M059J (cell line): ENCODE measurements around the gene FA2H. TPM values are rescaled to one million over a fixed set of nuclear protein-coding genes. Genes with fewer than 3 reads are reported as not detected.
"Not testable (repeated sequence)": the region's sequence is repeated elsewhere in the genome, so short reads cannot be mapped to it uniquely, and the experiment has no call there.

Source experiments
- DNase-seq: peaks from one replicate; pipeline ENCODE4 v3.0.0-alpha.2; 2012; ENCODE audit warnings: low read depth
- total RNA-seq: library from RNA; depleted of rRNA; stranded (reverse); fragments of >200 nt; shearing (Covaris generic); gene quantifications from 2 replicates; pipeline ENCODE4 v1.2.3, GENCODE V29; 2014

FA2H gene
- total RNA-seq, 1 experiment from 2014 or later: not detected

GRCh38 chr16:74724820-74725549, 49.6 kb downstream of the FA2H start:
- DNase-seq: peak; percentile 74

DNA sequence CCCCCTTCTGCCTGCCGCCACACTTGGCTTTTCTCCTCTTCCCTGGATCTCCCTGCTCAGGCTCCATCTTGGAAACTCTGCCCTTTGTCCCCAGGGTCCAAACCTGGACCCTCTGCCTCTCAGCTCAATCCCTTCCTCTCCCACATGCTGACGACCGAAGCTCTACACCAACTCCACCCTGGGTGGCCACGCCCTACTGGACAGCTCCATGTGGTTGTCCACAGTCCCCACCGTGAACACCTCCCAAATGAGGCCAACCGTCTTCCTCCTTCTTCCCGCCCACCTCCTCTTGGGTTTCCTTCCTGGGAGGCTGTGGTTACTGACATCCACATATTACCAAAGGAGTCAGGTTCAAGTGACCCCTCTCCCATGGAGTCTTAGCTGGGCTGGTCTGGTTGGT, 51.4 kb downstream of the FA2H start:
- DNase-seq: no peak

GRCh38 chr16:74722156-74722555, 52.5 kb downstream of the FA2H start:
- DNase-seq: not testable (repeated sequence)

DNA sequence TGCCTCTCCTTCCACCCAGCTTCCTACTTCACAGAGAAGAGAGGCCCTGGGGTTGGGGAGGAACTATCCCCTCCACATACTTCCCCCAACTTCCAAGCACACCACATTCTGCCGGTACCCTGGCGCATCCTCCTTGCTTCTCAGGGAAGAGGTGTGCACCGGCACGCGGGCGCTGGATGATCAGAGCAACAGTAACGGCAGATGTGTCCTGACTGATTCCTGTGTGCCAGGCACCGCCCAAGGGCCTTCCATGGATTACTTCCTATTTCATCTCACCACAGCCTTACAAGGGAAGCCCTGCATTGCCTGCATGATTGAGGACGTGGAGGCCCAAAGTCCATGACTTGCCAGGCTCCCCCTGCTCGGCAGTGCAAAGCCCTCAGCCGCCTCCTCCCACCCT, 52.9 kb downstream of the FA2H start:
- DNase-seq: no peak

DNA sequence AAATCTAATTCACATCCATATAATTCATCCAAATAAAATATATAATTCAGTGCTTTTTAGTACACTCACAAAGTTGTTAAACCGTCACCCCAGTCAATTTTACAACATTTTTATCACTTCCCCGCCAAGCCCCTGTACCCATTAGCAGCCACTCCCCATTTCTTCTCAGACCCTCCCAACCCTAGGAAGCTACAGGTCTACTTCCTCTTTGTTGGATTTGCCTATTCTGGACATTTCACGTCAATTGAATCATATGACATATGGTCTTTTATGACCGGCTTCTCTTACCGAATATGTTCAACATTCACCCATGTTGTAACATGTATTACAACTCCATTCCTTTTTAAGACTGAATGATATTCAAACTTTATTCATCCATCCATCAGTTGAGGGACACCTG, 54.0 kb downstream of the FA2H start:
- DNase-seq: no peak

DNA sequence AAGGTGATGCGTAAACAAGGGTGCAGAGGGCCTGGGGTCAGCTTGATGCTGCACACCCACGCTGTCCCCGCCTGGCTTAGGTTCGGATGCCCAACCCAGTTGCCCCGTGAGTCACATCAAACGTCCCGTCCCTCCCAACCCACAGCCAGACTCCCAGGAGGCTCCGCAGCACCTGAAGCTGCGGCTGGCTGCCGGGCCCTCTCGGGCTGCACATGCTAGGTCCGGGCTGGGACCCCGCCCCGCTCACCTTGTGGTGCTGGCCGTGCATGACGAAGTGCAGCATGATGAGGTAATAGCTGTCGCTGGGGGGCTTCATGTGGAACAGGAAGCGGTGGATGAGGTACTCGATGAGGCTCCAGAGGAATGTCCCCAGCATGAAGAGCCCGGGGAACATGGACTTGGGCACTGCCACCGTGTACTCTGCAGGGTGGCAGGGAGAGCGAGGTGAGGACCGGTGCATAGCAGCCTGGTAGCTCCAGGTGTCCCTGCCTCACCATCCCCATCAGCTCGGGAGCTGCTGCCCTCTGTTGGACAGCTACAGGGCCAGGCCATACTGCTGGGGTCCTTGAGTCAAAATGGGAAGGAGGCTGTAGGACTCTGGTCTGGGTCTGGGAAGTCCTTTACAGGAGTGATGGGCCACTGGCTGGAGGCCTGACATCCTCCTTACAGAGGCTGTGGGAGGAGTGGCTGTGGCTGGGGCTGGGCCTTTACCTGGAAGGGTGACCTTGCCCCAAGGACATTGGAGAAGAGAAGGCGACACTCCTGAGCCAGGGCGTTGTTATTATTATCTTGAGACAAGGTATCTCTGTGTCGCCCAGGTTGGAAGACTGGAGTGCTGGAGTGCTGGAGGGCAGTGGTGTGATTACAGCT, 55.6 kb downstream of the FA2H start:
- DNase-seq: no peak

- DNase-seq: no peak
These were observed 56.5 kb downstream of the FA2H start for GRCh38 chr16:74718140-74718539.

DNA sequence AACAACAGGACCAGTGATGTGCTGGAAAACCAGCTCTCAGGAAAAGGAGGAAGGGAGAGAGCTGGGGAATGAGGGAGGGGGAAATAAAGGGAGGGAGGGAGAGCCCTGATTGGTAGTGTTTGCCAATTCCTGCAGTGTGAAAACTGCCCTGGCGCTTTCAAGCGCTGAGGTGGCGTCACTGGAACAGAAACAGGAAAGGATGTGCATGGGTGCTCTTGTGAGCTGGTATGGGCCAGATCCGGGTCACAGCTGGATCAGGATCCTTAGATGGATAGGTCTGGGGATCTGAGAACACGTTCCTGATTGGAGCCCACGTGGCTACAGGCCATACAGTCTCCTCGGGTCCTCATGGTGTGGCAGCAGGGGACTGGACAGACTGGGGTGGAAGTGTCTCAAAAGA, 57.3 kb downstream of the FA2H start:
- DNase-seq: no peak

GRCh38 chr16:74716355-74716754, 58.3 kb downstream of the FA2H start:
- DNase-seq: no peak

GRCh38 chr16:74713876-74714275, 60.7 kb downstream of the FA2H start:
- DNase-seq: no peak

DNA sequence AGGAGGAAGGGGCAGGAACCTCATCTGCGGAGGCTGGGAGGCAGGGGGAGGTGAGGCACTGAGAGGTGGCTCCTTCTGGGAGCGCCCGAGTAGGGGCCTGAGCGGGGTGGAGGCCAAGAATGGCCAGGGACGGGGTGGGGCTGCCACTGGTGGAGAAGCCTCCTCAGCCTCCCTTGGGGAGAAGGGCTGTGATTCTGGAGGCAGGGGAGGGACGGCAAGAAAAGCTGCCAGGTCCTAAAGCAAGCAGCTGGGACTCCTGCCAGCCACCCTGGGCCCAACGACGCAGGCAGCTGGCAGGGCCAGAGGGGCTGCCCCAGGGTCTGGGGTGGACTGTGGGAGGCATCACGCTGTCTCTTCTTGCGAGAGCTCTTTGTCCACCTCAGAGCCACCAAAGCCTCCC, 61.3 kb downstream of the FA2H start:
- no peak for DNase-seq

GRCh38 chr16:74711938-74712337, 62.7 kb downstream of the FA2H start:
- no peak for DNase-seq

DNA sequence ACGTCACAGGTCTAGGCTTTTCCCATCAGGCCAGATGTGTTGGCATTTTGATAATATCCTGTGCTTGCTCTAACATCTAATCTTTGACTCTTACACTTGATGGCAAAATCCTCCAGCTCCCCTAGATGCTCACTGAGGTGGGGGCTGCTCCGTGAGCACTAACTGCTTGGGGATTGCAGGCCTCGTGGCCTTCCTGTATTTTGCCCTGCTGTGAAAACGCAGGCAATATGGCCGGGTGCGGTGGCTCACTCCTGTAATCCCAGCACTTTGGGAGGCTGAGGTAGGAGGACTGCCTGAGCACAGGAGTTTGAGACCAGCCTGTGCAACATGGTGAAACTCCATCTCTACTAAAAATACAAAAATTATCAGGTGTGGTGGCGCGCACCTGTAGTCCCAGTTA, 64.2 kb downstream of the FA2H start:
- no peak for DNase-seq

DNA sequence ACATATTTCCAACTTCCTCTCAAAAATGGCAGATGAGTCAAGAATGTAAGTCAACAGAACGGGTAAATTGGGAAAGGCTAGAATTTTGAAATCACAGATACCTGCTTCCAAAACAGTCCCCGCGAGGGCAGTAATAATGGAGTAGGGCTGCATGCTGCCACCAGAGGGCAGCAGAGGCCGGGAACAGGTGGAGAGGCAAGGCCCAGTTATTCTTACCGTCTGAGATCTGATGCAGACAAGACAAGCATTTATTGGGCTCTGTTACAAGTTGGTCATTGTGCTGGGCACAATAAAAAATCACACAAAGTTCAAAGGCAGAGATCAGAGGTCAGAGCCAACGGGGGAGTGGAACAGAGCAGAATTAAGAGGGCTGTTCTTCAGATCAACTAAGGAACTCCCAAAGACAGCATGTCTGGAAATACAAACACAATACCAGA, 65.2 kb downstream of the FA2H start:
- DNase-seq: peak; percentile 68

GRCh38 chr16:74700438-74701225, 74.0 kb downstream of the FA2H start, which contains the start of gene MLKL:
MLKL (minus strand) TSS chr16:74700862; CDS start chr16:74695757, 5,105 bp downstream.
- DNase-seq: peak; percentile 77

- DNase-seq: peak; percentile 44
These were observed 74.5 kb downstream of the FA2H start for GRCh38 chr16:74700116-74700437.

- peak; percentile 5 for DNase-seq
These were observed 75.0 kb downstream of the FA2H start for GRCh38 chr16:74699666-74700065.

DNA sequence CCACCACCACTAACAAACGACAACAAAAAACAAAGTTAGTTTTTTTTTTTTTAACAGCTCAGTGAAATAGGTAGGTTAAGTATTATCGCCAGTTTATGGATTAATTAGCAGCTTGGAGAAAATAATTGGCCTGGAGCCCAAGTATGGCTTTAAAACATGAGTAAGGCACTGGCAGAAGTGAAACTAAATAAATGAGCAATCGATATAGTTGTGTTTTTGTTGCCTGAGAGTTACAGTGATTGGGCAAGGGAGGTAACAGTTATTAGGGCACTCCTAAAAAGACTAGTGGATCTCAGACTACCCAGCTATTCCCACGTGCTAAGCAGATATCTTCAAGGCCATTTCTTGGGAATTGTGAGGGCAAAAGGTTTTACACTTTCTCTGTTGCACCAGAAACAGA, 76.4 kb downstream of the FA2H start:
- DNase-seq: peak; percentile 18

DNA sequence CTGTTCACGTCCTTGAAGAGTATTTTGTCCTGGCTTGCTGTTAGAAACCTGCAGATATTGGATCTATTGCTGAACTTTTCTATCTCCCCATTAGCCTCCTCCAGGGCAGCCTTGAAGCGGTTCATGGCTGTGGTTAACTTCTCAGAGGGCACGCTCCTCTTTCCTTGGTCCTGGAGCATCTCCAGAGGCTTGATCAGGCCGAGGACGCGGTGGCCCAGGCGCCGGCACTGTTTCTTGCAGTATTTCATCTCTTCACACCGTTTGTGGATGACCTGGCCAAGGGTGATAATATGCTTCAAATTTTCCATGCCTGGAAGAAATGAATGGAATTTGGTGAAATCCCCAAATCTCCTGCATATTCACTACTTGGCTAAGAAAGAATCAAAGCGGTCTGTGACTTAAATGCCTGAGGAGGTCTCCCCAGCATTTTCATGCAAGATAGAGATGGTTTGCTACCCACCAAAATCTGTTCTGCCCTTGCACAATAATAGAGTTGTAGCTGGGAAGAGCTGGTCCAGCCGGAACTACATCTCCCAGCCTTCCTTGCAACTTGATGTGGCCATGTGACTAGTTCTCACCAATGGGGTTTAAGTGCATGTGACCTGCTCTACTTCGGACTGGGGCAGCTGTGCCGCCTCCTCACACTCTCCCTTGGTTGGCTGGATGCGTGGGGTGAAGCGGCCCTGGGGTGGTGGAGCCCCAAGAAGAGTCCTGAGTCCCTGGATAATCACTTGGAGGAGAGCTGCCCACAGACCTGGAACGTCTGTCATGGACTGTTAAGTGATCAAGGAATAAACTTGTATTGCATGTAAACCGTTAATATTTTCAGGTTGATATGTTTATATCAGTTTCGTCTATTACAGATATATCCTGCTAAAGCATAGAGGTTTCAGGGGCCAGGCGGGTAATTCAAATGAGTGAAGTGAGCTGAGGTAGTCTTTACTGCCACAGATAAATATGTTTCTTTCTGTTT, 78.9 kb downstream of the FA2H start:
- peak; percentile 79 for DNase-seq

DNA sequence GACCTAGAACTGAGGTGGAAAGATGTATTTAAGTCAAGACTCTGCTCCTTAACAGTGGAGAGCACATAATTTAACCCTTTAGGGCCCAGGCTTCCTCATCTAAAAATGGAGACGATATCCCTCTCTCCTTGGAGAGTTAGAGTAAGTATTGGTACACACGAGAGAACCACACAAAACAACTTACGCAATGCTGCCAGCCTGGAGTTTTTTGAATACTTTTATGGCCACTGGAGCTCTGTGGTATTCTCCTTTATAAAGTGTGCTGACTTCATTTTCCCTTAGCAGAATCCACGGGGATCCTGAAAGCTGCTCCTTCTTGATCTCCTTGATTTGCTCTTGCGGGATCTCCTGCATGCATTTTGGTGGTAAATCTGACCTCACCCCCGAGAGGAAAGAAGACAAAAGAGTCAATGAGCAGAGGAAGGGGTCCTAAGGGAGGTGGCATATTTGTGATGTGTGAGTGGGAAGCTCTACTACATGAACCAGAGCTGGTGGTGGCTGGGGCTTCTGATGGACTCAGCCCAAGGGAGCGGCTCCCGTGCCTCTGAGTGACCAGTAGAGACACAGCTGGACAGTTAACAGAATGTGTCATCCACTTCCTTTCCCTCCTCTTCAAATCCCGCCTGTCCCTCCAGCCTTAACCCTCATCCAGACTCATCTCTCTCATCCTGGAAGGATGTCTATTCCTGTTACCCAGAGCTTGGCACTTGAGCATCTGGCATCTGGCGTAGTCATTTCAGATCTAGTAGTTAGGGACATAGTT, 83.3 kb downstream of the FA2H start:
- no peak for DNase-seq
